Activated CD4-positive, alpha-beta T cell treated with anti-CD3 and anti-CD28 coated beads for 48 hours (primary cell): ENCODE data around the gene EFR3B.

ENCODE experiments used
- DNase-seq: peaks from one replicate; pipeline ENCODE4 v3.0.0-alpha.2; 2020

EFR3B gene

GRCh38 chr2:25074826-25075225 lies 33.0 kb downstream of the EFR3B start:
- DNase-seq, result no peak

- no peak for DNase-seq
These were observed 34.9 kb downstream of the EFR3B start for GRCh38 chr2:25076749-25077148.

GRCh38 chr2:25077789-25078169 lies 35.9 kb downstream of the EFR3B start:
- DNase-seq, result no peak

GRCh38 chr2:25078170-25079049 lies 36.5 kb downstream of the EFR3B start:
- no peak for DNase-seq

- DNase-seq, result no peak
These were observed 37.3 kb downstream of the EFR3B start for GRCh38 chr2:25079050-25079635.

GRCh38 chr2:25081237-25081790 lies 39.4 kb downstream of the EFR3B start:
- DNase-seq, result no peak

- DNase-seq, result no peak
These were observed 40.2 kb downstream of the EFR3B start for GRCh38 chr2:25082002-25082622.

GRCh38 chr2:25085761-25086560 lies 44.1 kb downstream of the EFR3B start:
- DNase-seq, result no peak

- no peak for DNase-seq
These were observed 47.1 kb downstream of the EFR3B start for GRCh38 chr2:25088817-25089516.

GRCh38 chr2:25089605-25090315 lies 47.9 kb downstream of the EFR3B start:
- DNase-seq, result no peak

GRCh38 chr2:25090801-25091200 lies 48.9 kb downstream of the EFR3B start:
- no peak for DNase-seq

- no peak for DNase-seq
These were observed 49.4 kb downstream of the EFR3B start for GRCh38 chr2:25091265-25091664.

GRCh38 chr2:25098056-25098455 lies 56.2 kb downstream of the EFR3B start:
- no peak for DNase-seq

GRCh38 chr2:25098670-25099486 lies 57.0 kb downstream of the EFR3B start:
- DNase-seq, result no peak

GRCh38 chr2:25102352-25102751 lies 60.5 kb downstream of the EFR3B start:
- peak; percentile 40 for DNase-seq

GRCh38 chr2:25103287-25103871 lies 61.5 kb downstream of the EFR3B start:
- DNase-seq, result no peak

- no peak for DNase-seq
These were observed 62.9 kb downstream of the EFR3B start for GRCh38 chr2:25104736-25105135.

- DNase-seq, result peak; percentile 35
These were observed 63.6 kb downstream of the EFR3B start for GRCh38 chr2:25105336-25106085.

- peak; percentile 35 for DNase-seq
These were observed 67.9 kb downstream of the EFR3B start for GRCh38 chr2:25109822-25110221.
